NT2/D1 (cell line): ENCODE data around the gene ZEB2.

Experiments
- YY1 ChIP-seq: IDR thresholded peaks from 2 replicates; pipeline ENCODE4 v1.6.1; 2011; ENCODE audit not compliant: insufficient read length, insufficient read depth
- ZNF274 ChIP-seq: IDR thresholded peaks from 2 replicates; pipeline ENCODE4 v1.6.1; 2011; ENCODE audit warnings: mild to moderate bottlenecking, low read depth, low read length

- no peak for TF ChIP-seq YY1
- TF ChIP-seq ZNF274: no peak
These were observed 162.1 kb downstream of the ZEB2 start for GRCh38 chr2:144357623-144358373.
